ENCODE results near the gene TEKT4. TPM values are rescaled to one million over a fixed set of nuclear protein-coding genes. Genes with fewer than 3 reads are reported as not detected.
"Not testable (repeated sequence)": the region's sequence is repeated elsewhere in the genome, so short reads cannot be mapped to it uniquely, and the experiment has no call there.

The TEKT4 gene
- total RNA-seq, 2 donors from 2014 or later = not detected

GRCh38 chr2:94881070-94881469 lies 9.8 kb downstream of the TEKT4 start:
- H3K4me1 ChIP-seq = no peaks in the 10 kb centered on the region
- no peak for ATAC-seq
- H3K9me3 ChIP-seq = no peaks in the 10 kb centered on the region
- no peak overlapping the region for H3K4me3 ChIP-seq
- DNase-seq = no peak
- intact Hi-C loops (cut with DNase I) = no loop called here
- no peaks in the 10 kb centered on the region for H3K36me3 ChIP-seq (replicated peaks in 1 of 2; ENCODE audit: insufficient read depth in 1 of 2, low read depth in 2 of 2)
- WGBS, 2 donors = 76 to 86% methylated on average over 2 to 6 of the region's 6 CpGs
- no peak overlapping the region for H3K27ac ChIP-seq
- TF ChIP-seq CTCF (IDR thresholded peaks at IDR 0.05) = no peak
- no peak for TF ChIP-seq POLR2A (IDR thresholded peaks at IDR 0.05)
- no peaks in the 10 kb centered on the region for H3K27me3 ChIP-seq

GRCh38 chr2:94890234-94890633 lies 19.0 kb downstream of the TEKT4 start:
- no peak overlapping the region for H3K4me3 ChIP-seq
- no peaks in the 10 kb centered on the region for H3K36me3 ChIP-seq (replicated peaks in 1 of 2; ENCODE audit: insufficient read depth in 1 of 2, low read depth in 2 of 2)
- no peak overlapping the region for H3K27ac ChIP-seq
- no peaks in the 10 kb centered on the region for H3K9me3 ChIP-seq
- ATAC-seq (no peak), DNase-seq (no peak)
- H3K4me1 ChIP-seq = no peaks in the 10 kb centered on the region
- 38 to 41% methylated on average over 4 of the region's 4 CpGs for WGBS, 2 donors
- intact Hi-C loops (cut with DNase I) = no loop called here
- TF ChIP-seq POLR2A (IDR thresholded peaks at IDR 0.05) (no peak), CTCF (IDR thresholded peaks at IDR 0.05) (no peak)
- peaks cover 0 to 4% of the 10 kb centered on the region in 2 donors for H3K27me3 ChIP-seq

DNA sequence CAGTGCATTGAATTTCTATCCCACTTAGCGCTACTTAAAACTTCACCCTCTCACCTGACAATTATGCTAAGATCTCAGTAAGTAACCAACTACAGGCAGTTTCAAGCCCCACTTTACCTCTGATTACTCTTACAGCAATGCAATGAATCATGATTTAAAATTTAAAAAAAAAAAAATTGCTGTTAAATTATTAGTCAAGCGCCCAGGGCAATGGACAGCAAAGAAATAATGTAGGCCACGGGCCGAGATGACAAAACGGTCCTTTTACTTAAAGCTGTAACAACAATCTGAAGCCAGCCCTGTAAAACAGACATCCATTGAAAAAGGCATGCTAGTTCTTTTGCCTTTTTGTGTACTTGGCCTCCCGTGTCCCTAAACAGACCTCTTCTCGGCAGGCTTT lies 24.0 kb downstream of the TEKT4 start:
- DNase-seq; ATAC-seq; H3K27ac ChIP-seq; H3K9me3 ChIP-seq; H3K4me3 ChIP-seq; H3K27me3 ChIP-seq; H3K4me1 ChIP-seq; H3K36me3 ChIP-seq (replicated peaks in 1 of 2; ENCODE audit: insufficient read depth in 1 of 2, low read depth in 2 of 2); intact Hi-C loops (cut with DNase I): not testable (repeated sequence)
- WGBS, 2 donors = 51 to 55% methylated on average over 7 of the region's 7 CpGs

GRCh38 chr2:94906976-94907375 lies 35.7 kb downstream of the TEKT4 start:
- ATAC-seq; H3K36me3 ChIP-seq (replicated peaks in 1 of 2; ENCODE audit: insufficient read depth in 1 of 2, low read depth in 2 of 2); H3K27me3 ChIP-seq; H3K4me3 ChIP-seq; H3K4me1 ChIP-seq; H3K9me3 ChIP-seq; H3K27ac ChIP-seq; DNase-seq; intact Hi-C loops (cut with DNase I): not testable (repeated sequence)
- WGBS, 2 donors = 45 to 56% methylated on average over 4 of the region's 4 CpGs

GRCh38 chr2:94923196-94923595 lies 52.0 kb downstream of the TEKT4 start:
- no peaks in the 10 kb centered on the region for H3K4me1 ChIP-seq
- H3K4me3 ChIP-seq = no peak overlapping the region
- H3K36me3 ChIP-seq (replicated peaks in 1 of 2; ENCODE audit: insufficient read depth in 1 of 2, low read depth in 2 of 2) = no peaks in the 10 kb centered on the region
- H3K27me3 ChIP-seq = no peaks in the 10 kb centered on the region
- H3K9me3 ChIP-seq = peaks cover 0 to 7% (median 0%) of the 10 kb centered on the region in 3 donors
- no peak for TF ChIP-seq CTCF (IDR thresholded peaks at IDR 0.05)
- no peak for TF ChIP-seq POLR2A (IDR thresholded peaks at IDR 0.05)
- ATAC-seq = no peak
- 62 to 67% methylated on average over 11 of the region's 11 CpGs for WGBS, 2 donors
- intact Hi-C loops (cut with DNase I) = no loop called here
- H3K27ac ChIP-seq = no peak overlapping the region
- DNase-seq = no peak

- H3K36me3 ChIP-seq (replicated peaks in 1 of 2; ENCODE audit: insufficient read depth in 1 of 2, low read depth in 2 of 2); H3K9me3 ChIP-seq; H3K27ac ChIP-seq; DNase-seq; H3K4me3 ChIP-seq; intact Hi-C loops (cut with DNase I); H3K4me1 ChIP-seq; ATAC-seq; H3K27me3 ChIP-seq: not testable (repeated sequence)
- 18 to 23% methylated on average over 2 of the region's 2 CpGs for WGBS, 2 donors
Observed at GRCh38 chr2:94924999-94925398, 53.8 kb downstream of the TEKT4 start.

Small RNA genes within 50 kb of the gene (small RNA-seq; reads per million reads assigned to genes)
- gene RNU6-1320P = not detected

Other genes starting within 250 kb of the TEKT4 start
- not detected for gene MAL, start 154.3 kb downstream of the TEKT4 start, total RNA-seq

Data from body of pancreas (tissue), 4 donors.